CD4-positive, alpha-beta memory T cell (primary cell): ENCODE results near the gene TNIP2. TPM values are rescaled to one million over a fixed set of nuclear protein-coding genes. Genes with fewer than 3 reads are reported as not detected.

Experiments
- CTCF ChIA-PET: fragments of 350-600 bp; sonication (Branson Sonifier 250); formaldehyde crosslinking; loops from one replicate; lab custom pipeline; 2021; ENCODE audit warnings: inconsistent platforms; ENCODE audit not compliant: partially characterized antibody; lab: Charles Lee
- POLR2A ChIA-PET: fragments of 350-600 bp; sonication (Branson Sonifier 250); formaldehyde crosslinking; loops from one replicate; lab custom pipeline; 2021; ENCODE audit not compliant: partially characterized antibody; lab: Charles Lee
- DNase-seq, 5 donors: peaks; one replicate each; pipeline versions ENCODE4 v3.0.0 to v3.0.0-alpha.2; 2020 to 2022; ENCODE audit warnings: mixed read lengths in 1 of 5
- H3K27ac ChIP-seq: one replicate; pipeline ENCODE4 v1.7.0; 2013; ENCODE audit warnings: low read depth, low read length
- H3K27me3 ChIP-seq: 2 replicates; pipeline ENCODE4 v1.7.0; 2013; ENCODE audit warnings: mild to moderate bottlenecking, low read length, moderate library complexity; ENCODE audit not compliant: insufficient read depth
- H3K36me3 ChIP-seq: 2 replicates; pipeline ENCODE4 v1.7.0; 2013; ENCODE audit warnings: mild to moderate bottlenecking, low read length, moderate library complexity; ENCODE audit not compliant: insufficient read depth
- H3K4me1 ChIP-seq: 2 replicates; pipeline ENCODE4 v1.7.0; 2013; ENCODE audit warnings: mild to moderate bottlenecking, low read length, moderate library complexity; ENCODE audit not compliant: insufficient read depth
- H3K4me3 ChIP-seq, 2 donors: one replicate each; pipeline ENCODE4 v1.7.0; 2013; ENCODE audit warnings: low read length in 2 of 2, mild to moderate bottlenecking in 1 of 2
- H3K9me3 ChIP-seq, 2 donors: one replicate each; pipeline ENCODE4 v1.7.0; 2013; ENCODE audit warnings: low read length in 2 of 2, control low read depth in 1 of 2; ENCODE audit not compliant: control insufficient read depth in 1 of 2
- H3K27ac Mint-ChIP-seq, 7 donors: one replicate each; pipeline ENCODE4 v1.8.0; 2020 to 2021; ENCODE audit warnings: mixed read lengths in 7 of 7, mild to moderate bottlenecking in 6 of 7, inconsistent platforms in 3 of 7, moderate library complexity in 3 of 7
- H3K27me3 Mint-ChIP-seq, 2 donors: one replicate each; pipeline ENCODE4 v1.8.0; 2020 to 2021; ENCODE audit warnings: mixed read lengths in 2 of 2
- H3K36me3 Mint-ChIP-seq, 2 donors: one replicate each; pipeline ENCODE4 v1.8.0; 2020 to 2021; ENCODE audit warnings: mixed read lengths in 2 of 2, inconsistent platforms in 1 of 2, mild to moderate bottlenecking in 1 of 2
- H3K4me1 Mint-ChIP-seq, 4 donors: one replicate each; pipeline ENCODE4 v1.8.0; 2020 to 2021; ENCODE audit warnings: mixed read lengths in 4 of 4, mild to moderate bottlenecking in 1 of 4
- H3K4me3 Mint-ChIP-seq, 8 donors: one replicate each; pipeline ENCODE4 v1.8.0; 2020 to 2021; ENCODE audit warnings: mixed read lengths in 8 of 8, mild to moderate bottlenecking in 7 of 8, moderate library complexity in 6 of 8, inconsistent platforms in 3 of 8
- H3K9me3 Mint-ChIP-seq, 8 donors: one replicate each; pipeline ENCODE4 v1.8.0; 2020 to 2021; ENCODE audit warnings: mixed read lengths in 8 of 8, mild to moderate bottlenecking in 5 of 8, inconsistent platforms in 3 of 8, moderate library complexity in 1 of 8
- intact Hi-C: fragments of 100-400 bp; cut with micrococcal nuclease; formaldehyde crosslinking; loops from one replicate; pipeline ENCODE4 v1.15.1; 2023
- polyA plus RNA-seq, 2 donors: library from polyadenylated mRNA; unstranded; fragments of 300-500 nt; fragmentation: Illumina TruSeq; gene quantifications; one replicate each; pipeline ENCODE4 v1.2.3, GENCODE V29; 2021
- total RNA-seq, 2 experiments: library from RNA; stranded (reverse); gene quantifications; one replicate each; pipeline ENCODE4 v1.2.3, GENCODE V29; 2021

Gene TNIP2
- total and polyA plus RNA-seq, 4 experiments from 2014 or later: 45.8 to 50.5 (median 49.2) TPM

- Histone ChIP-seq H3K36me3 (peaks cover 24% of the 10 kb centered on the region), H3K27ac (no peak overlapping the region), H3K4me1 (peaks cover 43% of the 10 kb centered on the region), H3K4me3 (no peak overlapping the region), H3K9me3 (no peaks in the 10 kb centered on the region), H3K27me3 (no peaks in the 10 kb centered on the region)
- CTCF ChIA-PET: interaction anchor here (1.0 kb wide), 1 partner anchor 13 kb away, joined by 3 read pairs; no protein-coding TSS in a partner anchor
- H3K27ac Mint-ChIP-seq: peak overlapping the region in 5 of 7 donors; percentile 19 to 70 (median 41)
- peaks cover 18 to 21% of the 10 kb centered on the region in 2 donors for H3K36me3 Mint-ChIP-seq
- intact Hi-C loops: no loop called here
- H3K4me1 Mint-ChIP-seq: peaks cover 37 to 55% (median 45%) of the 10 kb centered on the region in 4 donors
- H3K9me3 Mint-ChIP-seq: no peaks in the 10 kb centered on the region
- H3K27me3 Mint-ChIP-seq: no peaks in the 10 kb centered on the region
- no peak overlapping the region for H3K4me3 Mint-ChIP-seq
- POLR2A ChIA-PET: interaction anchor here (0.8 kb wide), 1 partner anchor 158 kb away, joined by 4 read pairs; no protein-coding TSS in a partner anchor
- no peak for DNase-seq
Measured at GRCh38 chr4:2750719-2751605, 5.2 kb downstream of the TNIP2 start.

GRCh38 chr4:2746891-2747695 lies 9.0 kb downstream of the TNIP2 start:
- no peaks in the 10 kb centered on the region for H3K27me3 ChIP-seq

GRCh38 chr4:2745981-2746806 lies 9.9 kb downstream of the TNIP2 start:
- H3K4me1 Mint-ChIP-seq: peaks cover 20 to 47% (median 30%) of the 10 kb centered on the region in 4 donors
- H3K27ac ChIP-seq: peak overlapping the region; percentile 85
- no peaks in the 10 kb centered on the region for H3K27me3 Mint-ChIP-seq
- ChIA-PET CTCF (interaction anchor here (1.7 kb wide), 1 partner anchor 19 kb away, joined by 3 read pairs; no protein-coding TSS in a partner anchor), POLR2A (interaction anchor here (0.8 to 1.9 kb wide), 5 partner anchors 10 to 189 kb away, joined by 3 to 7 read pairs (median 3); partner anchors contain the start of gene TNIP2)
- H3K36me3 Mint-ChIP-seq: peaks cover 41 to 63% of the 10 kb centered on the region in 2 donors
- no peak overlapping the region for H3K4me3 ChIP-seq
- intact Hi-C loops: loop anchor here (5.0 kb wide), 2 partner anchors 34 to 186 kb away; no protein-coding TSS in a partner anchor
- peaks cover 27% of the 10 kb centered on the region for H3K4me1 ChIP-seq
- DNase-seq: peak; percentile 77 to 98 (median 80)
- no peaks in the 10 kb centered on the region for H3K9me3 ChIP-seq
- peak overlapping the region; percentile 93 to 98 (median 97) for H3K27ac Mint-ChIP-seq
- peaks cover 42% of the 10 kb centered on the region for H3K36me3 ChIP-seq
- no peaks in the 10 kb centered on the region for H3K9me3 Mint-ChIP-seq
- peak overlapping the region; percentile 15 to 79 (median 58) for H3K4me3 Mint-ChIP-seq
- H3K27me3 ChIP-seq: no peaks in the 10 kb centered on the region

More at GRCh38 chr4:2746891-2747695, 9.0 kb downstream of the TNIP2 start:
- H3K27me3 Mint-ChIP-seq: no peaks in the 10 kb centered on the region
- H3K27ac ChIP-seq: peak overlapping the region; percentile 85
- DNase-seq: peak in 1 of 5 donors; percentile 45
- H3K4me1 ChIP-seq: peaks cover 29% of the 10 kb centered on the region
- H3K4me3 Mint-ChIP-seq: peak overlapping the region in 7 of 8 donors; percentile 40 to 81 (median 63)
- H3K4me1 Mint-ChIP-seq: peaks cover 23 to 47% (median 29%) of the 10 kb centered on the region in 4 donors
- H3K36me3 ChIP-seq: peaks cover 44% of the 10 kb centered on the region
- no peak overlapping the region for H3K4me3 ChIP-seq
- POLR2A ChIA-PET: interaction anchor here (1.0 to 1.9 kb wide), 4 partner anchors 9 to 211 kb away, joined by 3 to 7 read pairs (median 4); partner anchors contain the start of genes FAM193A and TNIP2
- H3K9me3 Mint-ChIP-seq: no peaks in the 10 kb centered on the region
- H3K36me3 Mint-ChIP-seq: peaks cover 36 to 55% of the 10 kb centered on the region in 2 donors
- peak overlapping the region; percentile 93 to 98 (median 97) for H3K27ac Mint-ChIP-seq
- H3K9me3 ChIP-seq: no peaks in the 10 kb centered on the region
- intact Hi-C loops: loop anchor here (5.0 kb wide), 2 partner anchors 35 to 185 kb away; no protein-coding TSS in a partner anchor
- CTCF ChIA-PET: no interaction called here

- H3K27me3 ChIP-seq: no peaks in the 10 kb centered on the region
- Mint-ChIP-seq H3K4me3 (peak overlapping the region in 1 of 8 donors; percentile 79), H3K4me1 (peaks cover 21 to 47% (median 28%) of the 10 kb centered on the region in 4 donors), H3K27ac (peak overlapping the region; percentile 93 to 98 (median 97)), H3K27me3 (no peaks in the 10 kb centered on the region), H3K36me3 (peaks cover 41 to 66% of the 10 kb centered on the region in 2 donors), H3K9me3 (no peaks in the 10 kb centered on the region)
- H3K9me3 ChIP-seq: no peaks in the 10 kb centered on the region
- ChIA-PET POLR2A (interaction anchor here (0.8 to 1.9 kb wide), 4 partner anchors 9 to 190 kb away, joined by 3 to 7 read pairs (median 3); no protein-coding TSS in a partner anchor), CTCF (interaction anchor here (1.7 kb wide), 1 partner anchor 18 kb away, joined by 3 read pairs; no protein-coding TSS in a partner anchor)
- peaks cover 42% of the 10 kb centered on the region for H3K36me3 ChIP-seq
- peaks cover 27% of the 10 kb centered on the region for H3K4me1 ChIP-seq
- intact Hi-C loops: loop anchor here (5.0 kb wide), 2 partner anchors 33 to 187 kb away; no protein-coding TSS in a partner anchor
- DNase-seq: no peak
- H3K4me3 ChIP-seq: no peak overlapping the region
- H3K27ac ChIP-seq: peak overlapping the region; percentile 85
Measured at GRCh38 chr4:2745516-2745915, 10.6 kb downstream of the TNIP2 start.

GRCh38 chr4:2744576-2745270 lies 11.4 kb downstream of the TNIP2 start:
- Mint-ChIP-seq H3K4me1 (peaks cover 21 to 42% (median 29%) of the 10 kb centered on the region in 4 donors), H3K27ac (peak overlapping the region; percentile 93 to 98 (median 97)), H3K27me3 (no peaks in the 10 kb centered on the region), H3K9me3 (no peaks in the 10 kb centered on the region), H3K36me3 (peaks cover 41 to 66% of the 10 kb centered on the region in 2 donors), H3K4me3 (no peak overlapping the region)
- Histone ChIP-seq H3K27ac (peak overlapping the region; percentile 85), H3K4me3 (no peak overlapping the region), H3K27me3 (no peaks in the 10 kb centered on the region), H3K9me3 (no peaks in the 10 kb centered on the region), H3K36me3 (peaks cover 42% of the 10 kb centered on the region), H3K4me1 (peaks cover 27% of the 10 kb centered on the region)
- DNase-seq: no peak
- POLR2A ChIA-PET: no interaction called here
- CTCF ChIA-PET: interaction anchor here (1.7 kb wide), 1 partner anchor 17 kb away, joined by 3 read pairs; no protein-coding TSS in a partner anchor
- intact Hi-C loops: loop anchor here (5.0 kb wide), 2 partner anchors 32 to 188 kb away; no protein-coding TSS in a partner anchor
